Memory B cell (primary cell): Measurements from ENCODE around the gene ARAP3.

Experiments used
- ATAC-seq: fragments of 150-1000 bp; cut with Tn5 transposase; 2 replicates; pipeline ENCODE4 v1.10.0; 2021; ENCODE audit warnings: low read depth, mild to moderate bottlenecking, moderate library complexity
- DNase-seq, 2 donors: peaks; one replicate each; pipeline ENCODE4 v3.0.0; 2022; ENCODE audit warnings: low spot score in 2 of 2
- H3K27ac Mint-ChIP-seq: one replicate; pipeline ENCODE4 v1.8.0; 2022; ENCODE audit warnings: mild to moderate bottlenecking, moderate library complexity, mixed read lengths
- H3K27me3 Mint-ChIP-seq: one replicate; pipeline ENCODE4 v1.8.0; 2022; ENCODE audit warnings: mixed read lengths
- H3K36me3 Mint-ChIP-seq: one replicate; pipeline ENCODE4 v1.8.0; 2022; ENCODE audit warnings: mild to moderate bottlenecking, mixed read lengths
- H3K4me1 Mint-ChIP-seq: one replicate; pipeline ENCODE4 v1.8.0; 2022; ENCODE audit warnings: mixed read lengths
- H3K4me3 Mint-ChIP-seq: one replicate; pipeline ENCODE4 v1.8.0; 2022; ENCODE audit warnings: mild to moderate bottlenecking, moderate library complexity, mixed read lengths
- H3K9me3 Mint-ChIP-seq: one replicate; pipeline ENCODE4 v1.8.0; 2022; ENCODE audit warnings: mixed read lengths

The ARAP3 gene

GRCh38 chr5:141649972-141650371, 32.1 kb downstream of the ARAP3 start:
- ATAC-seq (no peak), DNase-seq (no peak)
- Mint-ChIP-seq H3K27me3 (peaks cover 2% of the 10 kb centered on the region), H3K4me3 (peak overlapping the region; percentile 98), H3K27ac (peak overlapping the region; percentile 88), H3K9me3 (no peaks in the 10 kb centered on the region), H3K36me3 (peaks cover 13% of the 10 kb centered on the region), H3K4me1 (peaks cover 30% of the 10 kb centered on the region)

DNA sequence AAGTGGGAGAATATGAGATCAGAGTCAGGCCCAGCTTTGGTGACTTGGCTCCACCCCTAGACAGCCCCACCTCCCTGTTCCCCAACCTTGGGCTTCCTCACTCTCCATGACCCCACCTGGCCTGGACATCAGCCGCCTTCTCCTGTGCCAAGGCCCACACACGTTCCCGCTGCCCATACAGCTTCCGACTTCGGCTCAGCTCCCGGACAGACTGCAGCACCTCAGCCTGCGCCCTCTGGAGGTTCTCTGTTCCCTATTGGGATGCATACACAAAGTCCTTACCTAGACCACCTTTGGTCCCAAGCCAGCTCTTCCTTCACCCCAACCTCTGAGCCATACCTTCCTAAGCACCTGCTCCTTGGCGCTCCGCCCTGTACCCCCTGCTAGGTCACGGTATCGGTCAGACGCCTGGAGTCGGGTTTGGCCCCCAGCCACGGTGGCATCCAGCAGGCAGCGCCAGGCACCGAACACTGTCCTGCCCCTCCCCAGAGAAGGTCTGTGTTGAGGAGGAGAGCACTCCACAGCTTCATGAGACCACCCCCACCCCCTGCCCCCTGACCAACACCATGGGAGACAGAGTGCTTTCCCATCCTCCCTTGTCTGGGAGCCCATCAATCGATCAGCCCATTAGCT, 32.9 kb downstream of the ARAP3 start:
- peaks cover 30% of the 10 kb centered on the region for H3K4me1 Mint-ChIP-seq
- DNase-seq (no peak), ATAC-seq (no peak)
- no peak overlapping the region for H3K4me3 Mint-ChIP-seq
- peak overlapping the region; percentile 8 for H3K27ac Mint-ChIP-seq
- peaks cover 16% of the 10 kb centered on the region for H3K36me3 Mint-ChIP-seq
- no peaks in the 10 kb centered on the region for H3K27me3 Mint-ChIP-seq
- H3K9me3 Mint-ChIP-seq, result no peaks in the 10 kb centered on the region

DNA sequence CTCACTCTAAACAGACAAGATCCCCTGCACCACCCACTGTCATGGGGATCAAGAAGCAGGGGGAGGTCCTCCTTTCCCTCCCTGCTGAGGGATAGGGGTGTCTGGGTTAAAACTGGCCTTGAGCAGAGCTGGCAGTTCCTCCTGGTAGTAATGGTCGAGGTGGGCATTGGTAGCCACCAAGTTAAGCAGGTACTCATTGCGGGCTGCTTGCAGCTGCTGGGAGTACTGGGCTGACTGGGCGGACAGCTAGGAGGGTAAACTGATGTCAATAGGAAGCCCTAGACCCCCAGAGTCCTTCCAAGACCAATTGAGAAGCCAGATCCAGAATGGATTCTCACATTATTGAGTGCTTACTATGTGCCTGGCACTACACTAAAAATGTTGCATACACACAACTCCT, 34.2 kb downstream of the ARAP3 start:
- Mint-ChIP-seq H3K4me3 (no peak overlapping the region), H3K27me3 (no peaks in the 10 kb centered on the region), H3K36me3 (peaks cover 16% of the 10 kb centered on the region), H3K9me3 (no peaks in the 10 kb centered on the region), H3K4me1 (peaks cover 30% of the 10 kb centered on the region), H3K27ac (no peak overlapping the region)
- no peak for DNase-seq
- no peak for ATAC-seq

- Mint-ChIP-seq H3K27ac (no peak overlapping the region), H3K9me3 (no peaks in the 10 kb centered on the region), H3K27me3 (no peaks in the 10 kb centered on the region), H3K4me3 (no peak overlapping the region), H3K4me1 (peaks cover 25% of the 10 kb centered on the region), H3K36me3 (peaks cover 16% of the 10 kb centered on the region)
- DNase-seq, result no peak
- no peak for ATAC-seq
These were observed 34.8 kb downstream of the ARAP3 start for GRCh38 chr5:141647242-141647641.

DNA sequence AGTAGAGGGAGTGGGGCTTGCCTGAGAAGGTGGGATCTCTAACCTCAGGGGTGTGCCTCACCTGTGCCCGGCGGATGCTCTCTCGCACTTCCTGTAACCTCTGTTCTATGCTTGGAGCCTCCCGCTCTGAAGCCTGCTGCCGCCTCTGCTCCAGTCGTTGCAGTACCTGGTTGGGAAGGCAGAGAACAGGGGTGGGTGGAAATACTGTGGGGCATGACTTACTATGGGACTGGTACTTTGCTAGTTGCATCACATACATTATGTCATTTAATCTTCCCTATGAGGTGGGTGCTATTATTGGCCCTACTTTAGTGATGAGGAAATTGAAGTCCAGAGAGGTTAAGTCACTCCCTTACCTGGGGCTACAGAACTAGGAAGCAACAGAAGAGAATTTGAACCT, 36.0 kb downstream of the ARAP3 start:
- Mint-ChIP-seq H3K9me3 (no peaks in the 10 kb centered on the region), H3K27me3 (no peaks in the 10 kb centered on the region), H3K4me3 (no peak overlapping the region), H3K27ac (no peak overlapping the region), H3K36me3 (peaks cover 18% of the 10 kb centered on the region), H3K4me1 (peaks cover 21% of the 10 kb centered on the region)
- ATAC-seq (no peak), DNase-seq (no peak)

GRCh38 chr5:141641634-141642267, 40.3 kb downstream of the ARAP3 start:
- no peaks in the 10 kb centered on the region for H3K9me3 Mint-ChIP-seq
- no peak overlapping the region for H3K4me3 Mint-ChIP-seq
- DNase-seq (no peak), ATAC-seq (no peak)
- no peak overlapping the region for H3K27ac Mint-ChIP-seq
- peaks cover 17% of the 10 kb centered on the region for H3K36me3 Mint-ChIP-seq
- peaks cover 8% of the 10 kb centered on the region for H3K4me1 Mint-ChIP-seq
- H3K27me3 Mint-ChIP-seq, result no peaks in the 10 kb centered on the region

DNA sequence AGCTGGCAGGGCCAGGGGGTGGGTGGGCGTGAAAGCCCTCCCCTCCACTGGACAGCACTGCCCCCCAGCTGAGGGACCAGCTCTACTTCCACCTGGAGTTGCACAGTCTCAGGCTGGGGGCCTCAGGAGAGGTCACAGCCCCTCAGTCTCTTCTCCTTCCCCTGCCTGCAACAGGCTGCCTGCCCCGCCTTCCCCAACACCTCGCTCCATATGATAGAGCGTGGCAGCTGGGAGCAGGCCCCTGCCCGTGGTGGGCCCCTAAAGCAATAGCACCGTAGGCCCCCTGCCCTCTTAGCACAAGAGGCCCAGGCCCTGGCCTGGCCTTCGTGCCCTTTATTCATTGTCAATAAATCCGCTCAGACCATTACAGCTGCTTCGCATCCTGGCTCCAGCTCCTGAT, 41.3 kb downstream of the ARAP3 start:
- Mint-ChIP-seq H3K27ac (no peak overlapping the region), H3K9me3 (no peaks in the 10 kb centered on the region), H3K27me3 (no peaks in the 10 kb centered on the region), H3K36me3 (peaks cover 11% of the 10 kb centered on the region), H3K4me1 (peaks cover 11% of the 10 kb centered on the region), H3K4me3 (no peak overlapping the region)
- DNase-seq, result no peak
- ATAC-seq, result no peak

DNA sequence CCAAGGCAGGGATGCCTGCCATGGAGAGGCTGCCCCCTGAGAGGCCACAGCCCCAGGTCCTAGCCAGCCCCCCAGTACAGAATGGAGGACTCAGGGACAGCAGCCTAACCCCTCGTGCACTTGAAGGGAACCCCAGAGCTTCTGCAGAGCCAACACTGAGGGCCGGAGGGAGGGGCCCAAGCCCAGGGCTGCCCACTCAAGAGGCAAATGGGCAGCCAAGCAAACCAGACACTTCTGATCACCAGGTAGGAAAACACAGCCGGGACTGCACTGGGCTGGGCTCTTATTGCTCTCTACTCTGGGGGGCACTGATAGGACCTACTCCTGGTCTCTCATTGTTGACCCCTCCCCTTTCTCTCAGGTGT, 42.0 kb downstream of the ARAP3 start:
- H3K4me3 Mint-ChIP-seq, result no peak overlapping the region
- H3K27me3 Mint-ChIP-seq, result no peaks in the 10 kb centered on the region
- peaks cover 10% of the 10 kb centered on the region for H3K36me3 Mint-ChIP-seq
- H3K9me3 Mint-ChIP-seq, result no peaks in the 10 kb centered on the region
- H3K4me1 Mint-ChIP-seq, result peaks cover 18% of the 10 kb centered on the region
- ATAC-seq (no peak), DNase-seq (no peak)
- no peak overlapping the region for H3K27ac Mint-ChIP-seq

DNA sequence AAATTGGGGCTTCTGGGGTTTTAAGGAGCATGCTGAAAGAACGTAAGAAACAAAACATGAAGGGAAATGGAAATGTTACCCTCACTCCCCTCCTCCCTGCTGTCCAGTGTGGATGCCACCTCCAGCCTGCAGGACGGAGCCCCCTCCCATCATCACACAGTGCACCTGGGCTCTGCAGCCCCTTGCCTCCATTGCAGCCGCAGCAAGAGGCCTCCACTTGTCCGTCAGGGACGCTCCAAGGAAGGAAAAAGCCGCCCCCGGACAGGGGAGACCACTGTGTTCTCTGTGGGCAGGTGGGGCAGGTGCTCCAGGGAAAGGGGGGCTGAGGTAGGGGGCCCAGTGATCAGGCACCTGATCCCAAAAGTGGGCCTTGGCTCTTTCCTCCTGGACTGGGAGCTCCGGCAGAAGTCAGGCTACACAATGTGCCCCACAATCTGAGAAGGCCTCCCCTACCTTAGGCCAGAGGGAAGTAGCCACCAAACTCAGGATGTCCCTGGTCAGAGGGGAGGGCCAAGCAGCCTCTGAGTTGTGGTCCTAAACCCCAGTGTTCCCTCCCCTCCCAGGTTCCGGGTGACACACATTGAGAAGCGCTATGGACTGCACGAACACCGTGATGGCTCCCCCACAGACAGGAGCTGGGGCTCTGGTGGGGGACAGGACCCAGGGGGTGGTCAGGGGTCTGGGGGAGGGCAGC, 42.5 kb downstream of the ARAP3 start:
- H3K27ac Mint-ChIP-seq, result no peak overlapping the region
- no peak overlapping the region for H3K4me3 Mint-ChIP-seq
- H3K9me3 Mint-ChIP-seq, result no peaks in the 10 kb centered on the region

GRCh38 chr5:141638771-141639170, 43.3 kb downstream of the ARAP3 start:
- no peaks in the 10 kb centered on the region for H3K9me3 Mint-ChIP-seq
- peaks cover 9% of the 10 kb centered on the region for H3K36me3 Mint-ChIP-seq
- ATAC-seq (no peak), DNase-seq (no peak)
- peak overlapping the region; percentile 94 for H3K4me3 Mint-ChIP-seq
- H3K4me1 Mint-ChIP-seq, result peaks cover 27% of the 10 kb centered on the region
- peak overlapping the region; percentile 74 for H3K27ac Mint-ChIP-seq
- no peaks in the 10 kb centered on the region for H3K27me3 Mint-ChIP-seq

More for the DNA sequence above, 42.5 kb downstream of the ARAP3 start:
- ATAC-seq (no peak), DNase-seq (no peak)
- H3K27me3 Mint-ChIP-seq, result no peaks in the 10 kb centered on the region
- peaks cover 6% of the 10 kb centered on the region for H3K36me3 Mint-ChIP-seq
- H3K4me1 Mint-ChIP-seq, result peaks cover 22% of the 10 kb centered on the region

DNA sequence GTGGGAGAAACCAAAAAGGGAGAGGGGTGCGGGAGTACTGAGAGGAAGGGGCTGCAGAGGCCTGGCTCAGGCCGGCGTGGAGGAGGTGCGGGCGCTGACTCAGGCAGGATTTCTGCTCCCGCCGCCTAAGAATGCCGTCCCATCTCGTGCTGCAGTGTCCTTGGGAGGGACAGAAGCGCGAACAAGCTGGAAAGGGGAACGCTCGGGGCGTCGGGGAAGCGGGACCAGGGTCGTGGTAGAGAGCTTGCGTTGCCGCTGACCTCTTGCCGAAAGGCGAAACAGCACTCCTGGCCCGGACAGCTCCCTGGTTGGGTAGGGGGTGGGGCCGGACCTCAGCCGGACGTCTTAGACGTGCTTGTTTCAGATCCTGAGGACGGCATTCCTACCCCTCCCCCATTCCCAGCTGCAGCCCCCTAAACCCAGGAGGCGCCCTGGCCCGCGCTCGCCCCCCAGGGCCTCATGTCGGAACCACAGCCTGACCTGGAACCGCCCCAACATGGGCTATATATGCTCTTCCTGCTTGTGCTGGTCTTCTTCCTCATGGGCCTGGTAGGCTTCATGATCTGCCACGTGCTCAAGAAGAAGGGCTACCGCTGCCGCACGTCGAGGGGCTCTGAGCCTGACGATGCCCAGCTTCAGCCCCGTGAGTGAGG, 44.1 kb downstream of the ARAP3 start:
- ATAC-seq (peak; percentile 58), DNase-seq (peak; percentile 64 to 68)
- H3K4me3 Mint-ChIP-seq, result peak overlapping the region; percentile 94
- H3K36me3 Mint-ChIP-seq, result peaks cover 9% of the 10 kb centered on the region
- H3K9me3 Mint-ChIP-seq, result no peaks in the 10 kb centered on the region
- peak overlapping the region; percentile 74 for H3K27ac Mint-ChIP-seq
- H3K4me1 Mint-ChIP-seq, result peaks cover 27% of the 10 kb centered on the region
- no peaks in the 10 kb centered on the region for H3K27me3 Mint-ChIP-seq

DNA sequence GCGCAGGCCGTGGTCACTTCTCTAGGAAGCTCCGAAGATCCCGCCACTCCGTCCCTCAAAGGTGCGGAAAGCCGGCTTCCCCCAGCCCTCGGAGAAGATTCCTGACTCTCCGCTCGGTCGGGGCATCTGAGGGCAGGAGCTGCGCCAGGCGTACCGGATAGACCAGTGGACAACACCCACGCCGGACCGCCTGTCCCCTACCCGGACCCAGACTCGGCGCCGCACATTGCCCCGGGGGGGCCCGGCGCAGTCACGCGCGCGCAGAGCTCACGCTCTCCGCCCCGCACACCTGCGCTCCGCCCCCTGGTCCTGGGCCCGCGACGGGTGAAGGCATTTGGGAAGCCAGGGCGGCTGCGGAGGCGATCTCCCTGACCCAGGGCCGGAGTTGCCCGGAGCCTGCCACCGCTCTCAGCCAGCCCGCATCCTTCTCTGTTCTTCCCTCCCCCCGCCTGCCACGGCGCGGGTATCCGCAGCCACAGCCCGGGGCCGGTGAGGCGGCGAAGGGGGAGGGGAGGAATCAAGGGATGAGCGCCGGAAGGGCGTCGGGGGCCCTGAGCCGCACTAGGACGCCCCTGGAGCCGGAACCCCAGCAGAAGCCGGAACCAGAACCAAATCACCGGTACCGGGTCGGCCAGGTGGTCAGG, 44.8 kb downstream of the ARAP3 start:
- DNase-seq, result peak in 1 of 2 donors; percentile 41
- Mint-ChIP-seq H3K4me3 (peak overlapping the region; percentile 94), H3K27ac (peak overlapping the region; percentile 74), H3K9me3 (no peaks in the 10 kb centered on the region), H3K36me3 (peaks cover 11% of the 10 kb centered on the region), H3K4me1 (peaks cover 27% of the 10 kb centered on the region), H3K27me3 (no peaks in the 10 kb centered on the region)
- ATAC-seq, result peak; percentile 52

DNA sequence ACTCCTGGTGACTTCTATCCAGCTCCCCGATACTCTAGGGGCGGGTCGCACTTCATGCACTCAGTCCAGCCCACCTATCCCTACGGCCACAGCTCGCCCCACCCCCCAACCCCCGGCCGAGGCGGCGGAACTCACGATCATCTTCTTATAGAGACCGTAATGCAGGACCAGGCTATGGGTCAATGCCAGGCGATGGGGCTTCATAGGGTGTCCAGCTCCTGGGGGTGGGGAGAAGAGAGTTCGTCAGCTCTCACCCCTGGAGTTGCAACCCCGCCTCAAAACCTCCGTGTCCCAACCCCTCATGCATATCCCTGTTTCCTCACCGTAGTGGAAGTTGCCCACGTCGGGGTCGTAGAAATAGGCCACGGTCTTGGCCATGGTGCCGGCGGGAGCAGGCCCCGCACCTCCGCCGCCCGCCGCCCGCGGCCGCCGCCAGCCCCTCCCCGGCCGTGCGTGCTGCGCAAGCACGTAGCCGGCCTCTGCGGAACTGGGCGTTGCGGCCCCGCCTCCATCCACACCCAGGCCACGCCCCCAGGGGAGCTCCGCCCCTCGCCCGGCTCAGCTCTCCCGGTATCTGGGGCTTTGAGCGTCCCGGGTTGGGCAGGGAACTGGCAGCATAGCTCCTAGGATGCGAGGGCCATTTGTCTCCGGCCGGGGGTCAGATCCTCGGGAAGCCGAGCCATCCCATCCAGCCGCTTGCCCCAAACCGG, 45.5 kb downstream of the ARAP3 start, which contains the start of the genes HDAC3 and RELL2:
HDAC3 (minus strand) TSS at position 437 of the 710 bp plus-strand sequence; CDS start at position 378, 59 bp downstream.
RELL2 (plus strand) TSS at position 585 of the 710 bp plus-strand sequence. CDS start 1,229 bp downstream, outside the sequence.
- H3K4me3 Mint-ChIP-seq, result peak within 1 kb of the TSS; percentile 94
- ATAC-seq (peak; percentile 86), DNase-seq (peak; percentile 98 to 99)
- H3K27ac Mint-ChIP-seq, result peak within 1 kb of the TSS; percentile 74
- no peaks in the 10 kb centered on the region for H3K9me3 Mint-ChIP-seq
- peaks cover 13% of the 10 kb centered on the region for H3K36me3 Mint-ChIP-seq
- peaks cover 27% of the 10 kb centered on the region for H3K4me1 Mint-ChIP-seq
- no peaks in the 10 kb centered on the region for H3K27me3 Mint-ChIP-seq
